OCI-LY7 (cell line): Measurements from ENCODE around the gene BACE1.

Experiments used
- CTCF ChIP-seq: fragments of 200-600 bp; sonication (generic); conservative IDR thresholded peaks from 2 replicates; pipeline ENCODE4 v1.5.1; 2014; ENCODE audit warnings: mild to moderate bottlenecking, antibody characterized with exemption, low read length, moderate library complexity, mixed read lengths
- EZH2phosphoT487 ChIP-seq: fragments of 200-600 bp; sonication (generic); IDR thresholded peaks from 2 replicates; pipeline ENCODE4 v1.6.1; 2018; ENCODE audit warnings: low read depth, borderline replicate concordance, mild to moderate bottlenecking, mixed run types, antibody characterized with exemption, low read length, moderate library complexity, mixed read lengths

GRCh38 chr11:117300283-117300663, 15.8 kb downstream of the BACE1 start:
- TF ChIP-seq CTCF: no peak
- TF ChIP-seq EZH2phosphoT487: no peak
